ENCODE data around the gene RGL1. TPM values are rescaled to one million over a fixed set of nuclear protein-coding genes. Genes with fewer than 3 reads are reported as not detected.

The RGL1 gene
- total RNA-seq, 1 donor from 2014 or later: 0.26 TPM

DNA sequence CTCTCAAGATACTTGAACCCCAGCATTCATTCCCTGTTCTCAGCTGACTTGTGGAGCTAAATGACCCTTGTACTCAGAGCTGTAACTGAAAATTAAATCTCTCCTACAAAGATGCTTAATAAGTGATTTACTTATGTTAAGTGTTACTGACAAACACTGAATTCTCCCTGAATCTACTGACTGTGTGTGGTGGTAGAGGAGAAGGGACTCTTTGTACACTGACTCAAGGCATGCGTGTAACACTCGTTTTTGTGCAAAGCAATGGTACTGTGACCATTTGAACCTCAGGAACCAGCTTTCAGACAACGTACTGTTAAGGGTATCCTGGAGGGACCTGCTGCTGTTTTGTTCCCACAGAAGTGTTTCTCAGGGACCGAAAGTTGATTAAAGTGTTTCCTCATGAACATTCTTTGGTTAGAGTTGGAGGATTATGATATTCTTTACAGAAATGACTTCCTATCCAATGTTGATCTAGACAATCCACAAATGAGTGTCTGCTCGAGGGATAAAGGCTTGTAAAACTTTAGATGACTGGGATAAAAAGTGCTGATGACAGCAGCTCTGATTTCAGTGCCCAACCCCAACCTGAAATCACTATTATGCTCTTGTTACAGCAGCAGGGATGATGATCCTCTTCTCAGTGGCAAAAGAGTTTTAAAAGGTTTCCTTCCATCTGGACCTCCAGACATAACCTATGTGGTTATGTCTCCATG, 12.8 kb downstream of the RGL1 start:
- FAIRE-seq: no peak
- Histone ChIP-seq H3K27me3 (ENCODE audit: control insufficient read depth, insufficient read depth, low read length) (no peaks in the 10 kb centered on the region), H3K36me3 (ENCODE audit: control insufficient read depth, insufficient read depth, low read length) (no peaks in the 10 kb centered on the region), H3K4me3 (ENCODE audit: low read depth, low read length) (no peak overlapping the region)
- TF ChIP-seq, protein P1, sequence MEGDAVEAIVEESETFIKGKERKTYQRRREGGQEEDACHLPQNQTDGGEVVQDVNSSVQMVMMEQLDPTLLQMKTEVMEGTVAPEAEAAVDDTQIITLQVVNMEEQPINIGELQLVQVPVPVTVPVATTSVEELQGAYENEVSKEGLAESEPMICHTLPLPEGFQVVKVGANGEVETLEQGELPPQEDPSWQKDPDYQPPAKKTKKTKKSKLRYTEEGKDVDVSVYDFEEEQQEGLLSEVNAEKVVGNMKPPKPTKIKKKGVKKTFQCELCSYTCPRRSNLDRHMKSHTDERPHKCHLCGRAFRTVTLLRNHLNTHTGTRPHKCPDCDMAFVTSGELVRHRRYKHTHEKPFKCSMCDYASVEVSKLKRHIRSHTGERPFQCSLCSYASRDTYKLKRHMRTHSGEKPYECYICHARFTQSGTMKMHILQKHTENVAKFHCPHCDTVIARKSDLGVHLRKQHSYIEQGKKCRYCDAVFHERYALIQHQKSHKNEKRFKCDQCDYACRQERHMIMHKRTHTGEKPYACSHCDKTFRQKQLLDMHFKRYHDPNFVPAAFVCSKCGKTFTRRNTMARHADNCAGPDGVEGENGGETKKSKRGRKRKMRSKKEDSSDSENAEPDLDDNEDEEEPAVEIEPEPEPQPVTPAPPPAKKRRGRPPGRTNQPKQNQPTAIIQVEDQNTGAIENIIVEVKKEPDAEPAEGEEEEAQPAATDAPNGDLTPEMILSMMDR (IDR thresholded peaks at IDR 0.05; ENCODE audit: insufficient read depth, low read length, severe bottlenecking): no peak
- DNase-seq (ENCODE audit: low read depth): no peak

DNA sequence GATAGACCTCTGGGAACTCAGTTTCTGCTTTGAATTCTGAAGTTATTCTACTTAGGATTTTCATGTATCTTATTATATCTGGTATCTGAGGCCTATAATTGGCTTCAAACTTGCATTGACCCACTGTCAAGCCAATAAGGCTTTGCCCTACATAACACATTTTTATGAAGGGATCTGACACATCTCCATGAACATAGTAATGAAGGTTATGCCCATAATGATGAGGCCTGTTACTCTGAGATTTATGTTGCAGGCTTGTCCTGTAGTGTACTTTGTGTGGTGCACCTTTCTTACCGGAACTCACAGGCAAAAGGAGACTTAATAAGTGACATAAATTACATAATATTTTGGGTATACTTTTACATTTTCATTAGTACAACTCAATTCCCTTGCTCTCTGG, 14.1 kb downstream of the RGL1 start:
- TF ChIP-seq, protein P1 (IDR thresholded peaks at IDR 0.05; ENCODE audit: insufficient read depth, low read length, severe bottlenecking): no peak
- Histone ChIP-seq H3K4me3 (ENCODE audit: low read depth, low read length) (no peak overlapping the region), H3K27me3 (ENCODE audit: control insufficient read depth, insufficient read depth, low read length) (no peaks in the 10 kb centered on the region), H3K36me3 (ENCODE audit: control insufficient read depth, insufficient read depth, low read length) (no peaks in the 10 kb centered on the region)
- FAIRE-seq (no peak), DNase-seq (ENCODE audit: low read depth) (no peak)

DNA sequence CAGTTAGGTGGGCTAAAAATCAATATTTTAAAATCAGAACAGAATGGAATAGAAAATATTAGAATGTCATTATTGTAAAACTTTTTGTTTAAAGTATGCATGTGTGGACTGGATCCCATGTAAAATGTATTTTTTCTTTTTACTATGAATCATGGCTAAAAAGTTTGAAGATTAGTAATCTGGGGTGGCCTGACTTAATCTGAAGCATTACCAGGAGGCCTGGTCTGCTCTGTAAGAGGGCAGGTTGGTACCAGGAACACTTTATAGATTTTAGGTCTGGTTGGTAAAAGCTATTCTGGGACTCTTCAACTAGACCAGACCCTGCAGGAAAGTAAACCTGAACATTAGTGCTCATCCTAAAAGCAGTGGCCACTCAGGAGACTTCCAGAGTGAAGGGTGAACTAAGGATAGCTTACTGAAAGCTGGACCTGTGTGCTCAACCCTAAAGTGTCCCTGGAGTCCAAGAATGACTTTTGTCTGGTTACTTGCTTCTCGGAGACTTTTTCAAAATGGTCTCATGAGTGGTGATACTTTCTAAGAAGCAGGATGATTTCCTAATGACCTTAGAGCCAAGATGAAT, 16.5 kb downstream of the RGL1 start:
- TF ChIP-seq, protein P1 (IDR thresholded peaks at IDR 0.05; ENCODE audit: insufficient read depth, low read length, severe bottlenecking): no peak
- Histone ChIP-seq H3K27me3 (ENCODE audit: control insufficient read depth, insufficient read depth, low read length) (no peaks in the 10 kb centered on the region), H3K36me3 (ENCODE audit: control insufficient read depth, insufficient read depth, low read length) (no peaks in the 10 kb centered on the region), H3K4me3 (ENCODE audit: low read depth, low read length) (no peak overlapping the region)
- DNase-seq (ENCODE audit: low read depth): no peak
- no peak for FAIRE-seq

DNA sequence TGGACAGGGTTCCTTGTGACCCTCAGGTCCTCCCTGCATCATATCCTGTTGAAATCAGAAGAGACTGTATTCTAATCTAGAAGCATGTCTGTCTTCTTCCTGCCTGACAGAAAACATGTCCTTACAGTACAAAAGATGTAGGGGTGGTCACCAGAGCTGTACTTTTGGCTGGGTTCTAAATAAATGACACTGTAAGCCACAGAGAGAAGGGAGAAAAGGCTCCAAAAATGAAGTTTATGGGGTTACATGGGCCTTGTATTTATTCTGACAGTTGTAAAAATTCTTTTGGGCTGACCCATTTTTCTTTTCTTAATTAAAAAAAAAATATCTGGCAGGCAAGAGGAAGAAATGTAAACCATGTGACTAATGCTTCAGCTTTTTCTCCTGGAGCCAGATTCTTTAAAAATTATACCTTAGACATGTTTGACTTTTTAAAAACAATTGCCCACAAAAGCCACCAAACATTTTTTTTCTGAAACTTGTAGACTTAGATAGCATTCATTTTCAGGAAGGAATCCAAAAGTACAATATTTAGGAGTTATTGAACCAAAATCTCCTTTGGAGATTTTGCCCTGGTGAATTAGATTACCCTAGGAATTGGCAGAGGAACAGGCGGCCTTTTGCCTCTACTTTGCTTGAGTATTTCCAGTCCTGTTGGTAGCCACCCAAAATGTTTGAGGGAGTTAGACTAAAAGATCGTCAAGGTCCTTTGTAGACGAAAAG, 17.1 kb downstream of the RGL1 start:
- no peak overlapping the region for H3K4me3 ChIP-seq (ENCODE audit: low read depth, low read length)
- no peaks in the 10 kb centered on the region for H3K36me3 ChIP-seq (ENCODE audit: control insufficient read depth, insufficient read depth, low read length)
- DNase-seq (ENCODE audit: low read depth): no peak
- no peaks in the 10 kb centered on the region for H3K27me3 ChIP-seq (ENCODE audit: control insufficient read depth, insufficient read depth, low read length)
- no peak for FAIRE-seq
- TF ChIP-seq, protein P1 (IDR thresholded peaks at IDR 0.05; ENCODE audit: insufficient read depth, low read length, severe bottlenecking): no peak

DNA sequence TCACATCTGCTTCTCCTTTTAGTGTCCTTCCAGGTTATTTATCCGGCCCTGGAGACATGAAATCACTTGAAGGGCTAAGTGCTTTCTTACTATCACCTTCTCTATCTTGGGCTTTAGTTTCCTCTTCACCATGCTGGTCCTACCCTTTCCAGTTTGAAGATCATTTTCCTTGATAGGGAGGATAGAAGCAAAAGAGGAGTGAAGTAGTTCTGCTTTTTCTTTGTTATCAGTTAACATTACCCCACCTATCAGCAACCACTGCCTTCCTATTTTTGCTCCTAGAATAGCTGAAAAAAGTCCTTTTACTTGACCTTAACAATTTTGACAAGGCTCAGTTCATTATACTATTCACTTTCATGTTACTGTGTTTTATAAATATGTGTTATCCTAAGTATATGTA, 19.4 kb downstream of the RGL1 start:
- TF ChIP-seq, protein P1 (IDR thresholded peaks at IDR 0.05; ENCODE audit: insufficient read depth, low read length, severe bottlenecking): no peak
- H3K36me3 ChIP-seq (ENCODE audit: control insufficient read depth, insufficient read depth, low read length): no peaks in the 10 kb centered on the region
- no peaks in the 10 kb centered on the region for H3K27me3 ChIP-seq (ENCODE audit: control insufficient read depth, insufficient read depth, low read length)
- FAIRE-seq (no peak), DNase-seq (ENCODE audit: low read depth) (no peak)
- no peak overlapping the region for H3K4me3 ChIP-seq (ENCODE audit: low read depth, low read length)

Measured in bronchial epithelial cell (primary cell).